GM18498 (cell line): ENCODE measurements around the gene RAB36.

Experiments used
- ATAC-seq: cut with Tn5 transposase; IDR thresholded peaks from one replicate; pipeline ENCODE4 v1.9.1; 2021; ENCODE audit warnings: mild to moderate bottlenecking, moderate library complexity; ENCODE audit not compliant: unreplicated experiment

Gene RAB36

GRCh38 chr22:23120415-23120899 lies 24.8 kb upstream of the RAB36 start:
- ATAC-seq = no peak

- ATAC-seq = no peak
Measured at GRCh38 chr22:23121000-23121421, 24.3 kb upstream of the RAB36 start.

GRCh38 chr22:23121424-23121823 lies 23.9 kb upstream of the RAB36 start:
- no peak for ATAC-seq

GRCh38 chr22:23122216-23122957 lies 22.9 kb upstream of the RAB36 start:
- ATAC-seq = no peak

GRCh38 chr22:23122992-23123803 lies 22.1 kb upstream of the RAB36 start:
- ATAC-seq = no peak

- ATAC-seq = no peak
Measured at GRCh38 chr22:23123804-23124254, 21.4 kb upstream of the RAB36 start.

- ATAC-seq = no peak
Measured at GRCh38 chr22:23124611-23125511, 20.4 kb upstream of the RAB36 start.

GRCh38 chr22:23125512-23126103 lies 19.7 kb upstream of the RAB36 start:
- no peak for ATAC-seq

- no peak for ATAC-seq
Measured at GRCh38 chr22:23126165-23127054, 18.9 kb upstream of the RAB36 start.

- ATAC-seq = no peak
Measured at GRCh38 chr22:23127055-23127756, 18.1 kb upstream of the RAB36 start.

GRCh38 chr22:23127788-23128187 lies 17.5 kb upstream of the RAB36 start:
- ATAC-seq = no peak

- no peak for ATAC-seq
Measured at GRCh38 chr22:23128269-23129108, 16.8 kb upstream of the RAB36 start.

- no peak for ATAC-seq
Measured at GRCh38 chr22:23129149-23129548, 16.1 kb upstream of the RAB36 start.

GRCh38 chr22:23130697-23131096 lies 14.6 kb upstream of the RAB36 start:
- no peak for ATAC-seq

- ATAC-seq = no peak
Measured at GRCh38 chr22:23131931-23132330, 13.3 kb upstream of the RAB36 start.

- ATAC-seq = no peak
Measured at GRCh38 chr22:23132376-23133091, 12.7 kb upstream of the RAB36 start.

GRCh38 chr22:23133922-23134321 lies 11.4 kb upstream of the RAB36 start:
- no peak for ATAC-seq
